ENCODE data around the gene GPR137.

Gene GPR137

GRCh38 chr11:64288353-64288750 is 2.7 kb downstream of the GPR137 start:
- no peak for DNase-seq

GRCh38 chr11:64289002-64289564 is 3.4 kb downstream of the GPR137 start:
- DNase-seq = no peak

GRCh38 chr11:64290352-64291261 is 5.0 kb downstream of the GPR137 start:
- DNase-seq = no peak

GRCh38 chr11:64291262-64291751 is 5.7 kb downstream of the GPR137 start, which contains the start of gene KCNK4:
Gene KCNK4 (plus strand): TSS chr11:64291302. CDS start chr11:64293019, 1,717 bp downstream.
- DNase-seq = no peak

GRCh38 chr11:64291752-64292459 is 6.3 kb downstream of the GPR137 start:
- DNase-seq = no peak

- DNase-seq = no peak
Observed at GRCh38 chr11:64292460-64293254, 7.0 kb downstream of the GPR137 start.

DNA sequence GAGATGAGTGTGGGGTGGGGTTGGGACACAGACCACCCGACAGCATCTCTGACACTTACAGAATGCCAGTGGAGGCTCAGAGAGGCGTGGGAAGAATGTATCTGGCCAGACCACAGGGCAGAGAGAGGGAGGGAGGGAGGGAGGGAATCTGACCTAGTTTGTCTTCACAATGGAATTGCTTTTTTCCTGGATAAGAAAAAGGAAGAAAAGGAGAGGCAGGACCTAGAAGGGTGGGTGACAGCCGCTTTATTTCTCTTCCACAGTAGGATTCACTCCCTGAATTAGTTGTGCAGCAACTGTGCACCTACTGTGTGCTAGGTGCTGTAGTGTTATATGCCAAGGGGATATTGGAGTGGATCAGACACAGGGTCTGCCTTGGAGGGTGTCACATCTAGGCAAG is 9.1 kb downstream of the GPR137 start:
- DNase-seq = no peak

- no peak for DNase-seq
Observed at GRCh38 chr11:64295760-64296159, 10.1 kb downstream of the GPR137 start.

- DNase-seq = no peak
Observed at GRCh38 chr11:64296236-64296635, 10.6 kb downstream of the GPR137 start.

GRCh38 chr11:64296830-64297698 is 11.4 kb downstream of the GPR137 start:
- DNase-seq = no peak

DNA sequence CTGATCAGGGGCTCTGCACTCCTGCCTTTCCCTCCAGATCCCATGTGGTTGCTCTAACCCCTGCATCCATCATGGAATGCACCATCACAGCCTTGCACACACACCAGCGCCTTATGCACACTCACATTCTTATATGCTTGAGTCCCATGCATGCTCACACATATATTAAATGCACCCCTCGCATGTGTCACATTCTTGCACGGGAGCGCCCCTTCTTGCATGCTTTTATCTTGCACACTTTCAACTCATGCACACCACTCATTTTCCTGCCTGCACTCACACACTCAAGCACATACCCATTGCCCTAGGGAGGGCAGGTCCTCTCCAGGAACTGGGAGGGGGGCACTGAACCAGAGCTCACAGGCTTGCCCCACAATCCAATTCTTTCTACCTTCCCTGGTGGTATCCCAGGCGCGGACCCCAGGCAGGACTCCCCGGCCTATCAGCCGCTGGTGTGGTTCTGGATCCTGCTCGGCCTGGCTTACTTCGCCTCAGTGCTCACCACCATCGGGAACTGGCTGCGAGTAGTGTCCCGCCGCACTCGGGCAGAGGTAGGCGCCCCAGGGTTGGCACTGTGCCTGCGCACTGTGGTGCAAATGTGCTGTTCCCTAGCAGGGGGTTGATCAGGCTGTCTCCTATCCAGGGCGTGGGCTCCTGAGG is 12.2 kb downstream of the GPR137 start:
- no peak for DNase-seq

- DNase-seq = no peak
Observed at GRCh38 chr11:64298966-64299846, 13.6 kb downstream of the GPR137 start.

DNA sequence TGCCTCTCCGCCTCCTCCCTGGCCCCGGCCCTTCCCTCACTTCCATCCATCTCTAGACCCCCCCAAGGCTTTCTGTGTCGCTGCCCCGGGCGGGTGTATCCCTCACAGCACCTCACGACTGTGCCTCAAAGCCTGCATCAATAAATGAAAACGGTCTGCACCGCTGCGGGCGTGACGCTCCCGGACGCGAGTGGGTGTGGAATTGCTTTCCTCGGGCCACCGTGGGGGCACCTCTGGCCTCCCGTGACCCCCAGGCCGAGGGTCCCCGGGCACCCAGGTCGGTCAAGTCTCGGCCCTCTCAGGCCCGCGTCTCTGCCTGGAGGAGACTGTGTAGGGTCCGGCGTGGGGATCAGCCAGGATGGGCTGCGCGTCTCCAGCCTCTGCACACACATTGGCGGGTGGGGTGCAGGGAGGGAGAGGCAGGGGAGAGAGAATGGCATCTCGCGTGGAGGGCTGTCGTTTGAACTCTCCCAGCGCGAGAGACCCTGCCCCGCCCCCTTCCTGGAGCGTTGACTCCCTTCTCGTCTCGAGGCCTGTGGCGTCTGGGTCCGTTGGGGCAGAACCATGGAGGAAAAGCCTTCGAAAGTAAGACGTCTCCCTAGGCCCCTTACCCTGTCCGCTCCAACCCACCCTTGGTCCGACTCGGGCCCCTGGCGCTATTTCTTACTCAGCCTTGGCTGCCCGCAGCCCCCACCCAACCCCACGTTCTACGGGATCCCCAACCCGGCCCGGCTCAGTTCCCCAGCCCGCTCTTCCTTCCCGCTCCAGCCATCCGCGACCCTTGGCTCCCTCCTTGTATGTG is 14.4 kb downstream of the GPR137 start, which contains the start of gene CATSPERZ:
Gene CATSPERZ, plus strand, starts transcription at position 512 of the 802 bp plus-strand sequence. Its CDS starts 53 bp downstream, at position 565.
- no peak for DNase-seq

- DNase-seq = no peak
Observed at GRCh38 chr11:64303109-64304031, 17.7 kb downstream of the GPR137 start.

GRCh38 chr11:64304032-64304315 is 18.3 kb downstream of the GPR137 start:
- DNase-seq = no peak

DNA sequence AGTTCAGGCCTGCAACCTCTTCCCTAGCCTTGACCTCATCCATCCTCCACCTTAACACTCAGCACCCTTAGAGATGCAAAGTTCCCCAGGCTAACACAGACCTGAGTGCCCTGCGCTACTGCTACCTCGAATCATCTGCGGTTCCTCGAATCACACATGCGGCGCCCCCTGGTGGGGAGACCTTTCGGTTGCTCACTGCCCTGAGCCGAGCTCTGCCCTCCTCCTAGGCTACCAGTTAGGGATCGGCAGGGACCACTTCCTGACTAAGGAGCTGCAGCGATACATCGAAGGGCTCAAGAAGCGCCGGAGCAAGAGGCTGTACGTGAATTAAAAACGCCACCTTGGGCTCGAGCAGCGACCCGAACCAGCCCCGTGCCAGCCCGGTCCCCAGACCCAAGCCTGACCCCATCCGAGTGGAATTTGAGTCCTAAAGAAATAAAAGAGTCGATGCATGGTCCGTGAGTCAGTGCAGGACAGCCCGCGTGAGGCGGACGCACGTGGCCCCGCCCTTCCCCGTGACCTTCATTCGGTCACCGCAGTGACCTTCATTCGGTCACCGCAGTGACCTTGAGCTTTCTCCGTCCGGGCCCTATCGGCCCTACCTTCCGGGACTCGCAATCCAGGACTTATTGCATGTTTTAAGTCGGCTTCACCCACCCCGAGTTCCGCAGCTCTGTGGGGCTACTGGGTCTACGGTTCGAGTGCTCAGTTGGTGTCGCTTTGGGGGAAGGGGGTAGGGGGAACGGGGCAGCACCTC is 18.8 kb downstream of the GPR137 start:
- DNase-seq = peak; percentile 94 to 97

DNA sequence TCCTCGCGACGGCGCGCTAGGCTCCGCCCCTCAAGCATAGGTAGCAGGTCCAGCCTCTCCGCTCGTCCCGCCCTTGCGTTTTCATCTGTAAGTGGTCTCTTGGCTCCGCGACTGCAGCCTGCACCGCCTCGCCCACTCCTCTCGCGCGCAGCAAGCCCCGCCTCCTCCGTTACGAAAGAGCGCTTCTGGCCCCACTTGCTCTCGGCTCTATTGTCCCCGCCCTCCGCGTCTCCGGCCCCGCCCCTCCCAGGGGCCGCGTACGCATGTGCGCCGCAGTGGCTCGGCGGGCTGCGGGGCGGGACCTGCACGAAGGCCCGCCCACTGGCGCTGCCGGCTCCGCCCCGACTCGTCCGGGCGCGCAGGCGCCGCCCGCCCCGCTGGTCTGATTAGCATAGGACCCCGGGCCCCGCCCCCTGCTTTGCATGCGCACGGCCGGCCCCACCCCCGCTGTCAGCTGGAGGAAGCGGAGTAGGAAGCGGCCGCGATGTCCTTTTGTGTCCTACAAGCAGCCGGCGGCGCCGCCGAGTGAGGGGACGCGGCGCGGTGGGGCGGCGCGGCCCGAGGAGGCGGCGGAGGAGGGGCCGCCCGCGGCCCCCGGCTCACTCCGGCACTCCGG is 19.5 kb downstream of the GPR137 start, which contains the start of gene ESRRA:
Gene ESRRA, plus strand, starts transcription at position 450 of the 616 bp plus-strand sequence. CDS start 1,656 bp downstream, outside the sequence.
- DNase-seq = peak; percentile 99 to 100

All from activated CD4-positive, alpha-beta T cell treated with anti-CD3 and anti-CD28 coated beads, Interleukin-2, amount 50 U/mL, for 4 hours (primary cell).